Measurements from ENCODE around the gene SUCLG2. TPM values are rescaled to one million over a fixed set of nuclear protein-coding genes. Genes with fewer than 3 reads are reported as not detected.

SUCLG2 gene
- total RNA-seq, 1 experiment from 2014 or later, result 53.5 TPM

DNA sequence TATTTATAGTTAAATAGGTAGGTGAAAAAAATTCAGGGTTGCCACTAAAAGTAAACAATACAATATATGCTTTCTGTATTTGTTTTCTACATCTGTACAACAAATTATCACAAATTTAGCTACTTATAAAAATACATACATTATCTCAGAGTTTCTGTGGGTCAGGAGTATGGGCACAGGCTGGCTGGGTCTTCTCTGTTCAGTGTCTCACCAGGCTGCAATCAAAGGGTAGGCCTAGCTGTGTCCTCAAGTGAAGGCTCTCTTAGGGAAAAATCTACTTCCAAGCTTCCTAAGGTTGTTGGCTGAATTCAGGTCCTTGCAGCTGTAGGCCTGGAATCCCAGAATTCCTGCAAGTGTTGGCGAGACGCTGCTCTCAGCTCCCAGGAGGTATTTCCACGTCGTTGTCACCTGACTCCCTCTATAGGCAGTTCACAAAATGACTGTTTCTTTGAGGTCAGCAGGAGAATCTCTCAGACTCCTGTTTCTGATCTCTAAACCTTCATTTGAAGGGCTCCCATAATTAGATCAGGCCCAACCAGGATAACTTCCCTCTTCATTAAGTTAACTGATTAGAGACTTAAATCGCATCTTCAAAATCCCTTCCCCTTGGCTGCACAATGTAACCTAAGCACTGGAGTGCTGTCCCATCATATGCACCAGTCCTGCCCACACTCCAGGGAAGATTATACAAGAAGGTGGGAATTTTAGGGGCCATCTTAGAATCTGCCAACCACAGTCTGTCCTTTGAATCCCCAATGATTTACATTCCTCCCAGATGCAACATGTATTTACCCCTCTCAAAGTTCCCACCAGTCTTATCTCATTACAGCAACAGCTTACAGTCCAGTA is 296.6 kb downstream of the SUCLG2 start:
- no peaks in the 10 kb centered on the region; the same call in 1 of the 2 replicates for H3K4me1 ChIP-seq
- no TSS peak for BruUV-seq (replicated peaks)

DNA sequence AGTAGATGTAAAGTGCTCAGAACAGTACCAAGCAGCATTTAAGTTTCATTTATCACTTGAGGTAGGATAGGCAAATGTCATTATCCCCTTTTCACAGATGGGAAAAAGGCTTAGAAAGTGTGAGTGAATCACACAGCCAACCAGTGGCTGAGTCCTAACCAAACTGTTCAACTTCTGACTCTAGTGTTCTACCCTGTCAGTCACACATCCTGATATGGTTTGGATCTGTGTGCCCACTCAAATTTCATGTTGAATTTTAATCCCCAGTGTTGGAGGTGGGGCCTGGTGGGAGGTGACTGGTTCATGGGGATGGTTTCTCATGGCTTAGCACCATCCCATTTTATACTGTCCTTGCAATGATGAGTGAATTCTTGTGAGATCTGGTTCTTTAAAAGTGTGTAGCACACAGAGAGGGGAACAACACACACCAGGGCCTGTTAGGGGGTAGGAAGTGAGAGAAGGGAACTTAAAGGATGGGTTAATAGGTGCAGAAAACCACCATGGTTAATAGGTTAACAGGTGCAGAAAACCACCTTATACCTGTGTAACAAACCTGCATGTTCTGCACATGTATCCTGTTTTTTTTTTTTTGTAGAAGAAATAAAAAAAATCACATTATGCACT is 304.7 kb downstream of the SUCLG2 start:
- Mint-ChIP-seq H3K27me3 (ENCODE audit: insufficient read depth, unreplicated experiment) (no peaks in the 10 kb centered on the region), H3K4me3 (ENCODE audit: unreplicated experiment) (no peak overlapping the region), H3K9me3 (ENCODE audit: unreplicated experiment) (no peaks in the 10 kb centered on the region), H3K27ac (ENCODE audit: unreplicated experiment) (no peak overlapping the region), H3K4me1 (ENCODE audit: low read depth, unreplicated experiment) (no peaks in the 10 kb centered on the region), H3K36me3 (ENCODE audit: insufficient read depth, unreplicated experiment) (no peaks in the 10 kb centered on the region)
- BruUV-seq (replicated peaks), result no TSS peak
- ChIA-PET CTCF (no interaction called here), POLR2A (no interaction called here)
- TF ChIP-seq, protein P1, sequence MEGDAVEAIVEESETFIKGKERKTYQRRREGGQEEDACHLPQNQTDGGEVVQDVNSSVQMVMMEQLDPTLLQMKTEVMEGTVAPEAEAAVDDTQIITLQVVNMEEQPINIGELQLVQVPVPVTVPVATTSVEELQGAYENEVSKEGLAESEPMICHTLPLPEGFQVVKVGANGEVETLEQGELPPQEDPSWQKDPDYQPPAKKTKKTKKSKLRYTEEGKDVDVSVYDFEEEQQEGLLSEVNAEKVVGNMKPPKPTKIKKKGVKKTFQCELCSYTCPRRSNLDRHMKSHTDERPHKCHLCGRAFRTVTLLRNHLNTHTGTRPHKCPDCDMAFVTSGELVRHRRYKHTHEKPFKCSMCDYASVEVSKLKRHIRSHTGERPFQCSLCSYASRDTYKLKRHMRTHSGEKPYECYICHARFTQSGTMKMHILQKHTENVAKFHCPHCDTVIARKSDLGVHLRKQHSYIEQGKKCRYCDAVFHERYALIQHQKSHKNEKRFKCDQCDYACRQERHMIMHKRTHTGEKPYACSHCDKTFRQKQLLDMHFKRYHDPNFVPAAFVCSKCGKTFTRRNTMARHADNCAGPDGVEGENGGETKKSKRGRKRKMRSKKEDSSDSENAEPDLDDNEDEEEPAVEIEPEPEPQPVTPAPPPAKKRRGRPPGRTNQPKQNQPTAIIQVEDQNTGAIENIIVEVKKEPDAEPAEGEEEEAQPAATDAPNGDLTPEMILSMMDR (IDR thresholded peaks at IDR 0.05; ENCODE audit: insufficient read depth in 1 of 2, low read depth in 1 of 2, low read length in 1 of 2, severe bottlenecking in 1 of 2, unreplicated experiment in 1 of 2), result no peak
- Histone ChIP-seq H3K4me1 (no peaks in the 10 kb centered on the region), H3K4me3 (ENCODE audit: low read depth, low read length) (no peak overlapping the region), H3K27me3 (replicated peaks; ENCODE audit: control insufficient read depth, insufficient read depth, low read length) (no peaks in the 10 kb centered on the region), H3K9me3 (no peaks in the 10 kb centered on the region), H3K36me3 (ENCODE audit: control insufficient read depth, insufficient read depth, low read length) (no peaks in the 10 kb centered on the region)
- DNase-seq, result no peak
- intact Hi-C loops (cut with micrococcal nuclease; ENCODE audit: unreplicated experiment), result no loop called here

More for the DNA sequence above, 296.6 kb downstream of the SUCLG2 start:
- H3K27ac Mint-ChIP-seq (ENCODE audit: unreplicated experiment), result no peak overlapping the region
- TF ChIP-seq, protein P1 (IDR thresholded peaks at IDR 0.05; ENCODE audit: insufficient read depth in 1 of 2, low read depth in 1 of 2, low read length in 1 of 2, severe bottlenecking in 1 of 2, unreplicated experiment in 1 of 2), result peak; percentile 64 to 76
- Histone ChIP-seq H3K36me3 (ENCODE audit: control insufficient read depth, insufficient read depth, low read length) (no peaks in the 10 kb centered on the region), H3K9me3 (no peaks in the 10 kb centered on the region), H3K27me3 (replicated peaks; ENCODE audit: control insufficient read depth, insufficient read depth, low read length) (no peaks in the 10 kb centered on the region), H3K4me3 (ENCODE audit: low read depth, low read length) (no peak overlapping the region)
- H3K27me3 Mint-ChIP-seq (ENCODE audit: insufficient read depth, unreplicated experiment), result no peaks in the 10 kb centered on the region
- H3K36me3 Mint-ChIP-seq (ENCODE audit: insufficient read depth, unreplicated experiment), result no peaks in the 10 kb centered on the region
- intact Hi-C loops (cut with micrococcal nuclease; ENCODE audit: unreplicated experiment), result loop anchor here (1.0 kb wide), 3 partner anchors 244 to 387 kb away; no protein-coding TSS in a partner anchor
- H3K4me1 Mint-ChIP-seq (ENCODE audit: low read depth, unreplicated experiment), result peaks cover 7% of the 10 kb centered on the region
- ChIA-PET POLR2A (no interaction called here), CTCF (interaction anchor here (0.6 to 2.3 kb wide), 6 partner anchors 244 to 1422 kb away, joined by 3 to 22 read pairs (median 4); no protein-coding TSS in a partner anchor)
- H3K4me3 Mint-ChIP-seq (ENCODE audit: unreplicated experiment), result no peak overlapping the region
- H3K9me3 Mint-ChIP-seq (ENCODE audit: unreplicated experiment), result no peaks in the 10 kb centered on the region
- peak; percentile 58 to 65 for DNase-seq

DNA sequence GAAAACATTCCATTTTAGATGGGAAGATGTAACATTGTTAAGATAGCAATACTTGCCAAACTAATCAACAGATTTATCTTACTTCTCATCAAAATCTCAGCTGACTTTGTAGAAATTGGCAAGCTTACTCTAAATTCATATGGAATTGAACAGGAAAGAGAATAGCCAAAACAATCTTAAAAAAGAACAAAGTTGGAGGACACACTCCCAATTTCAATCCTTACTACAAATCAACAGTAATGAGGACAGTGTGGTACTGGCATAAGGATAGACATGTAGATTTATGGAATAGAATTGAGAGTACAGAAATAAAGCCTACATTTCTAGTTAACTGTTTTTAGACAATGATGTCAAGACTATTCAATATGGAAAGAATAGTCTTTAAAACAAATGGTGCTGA is 308.3 kb downstream of the SUCLG2 start:
- no peaks in the 10 kb centered on the region for H3K36me3 ChIP-seq (ENCODE audit: control insufficient read depth, insufficient read depth, low read length)
- no peak for DNase-seq
- Mint-ChIP-seq H3K4me3 (ENCODE audit: unreplicated experiment) (no peak overlapping the region), H3K4me1 (ENCODE audit: low read depth, unreplicated experiment) (no peaks in the 10 kb centered on the region), H3K9me3 (ENCODE audit: unreplicated experiment) (peaks cover 7% of the 10 kb centered on the region), H3K36me3 (ENCODE audit: insufficient read depth, unreplicated experiment) (no peaks in the 10 kb centered on the region), H3K27me3 (ENCODE audit: insufficient read depth, unreplicated experiment) (no peaks in the 10 kb centered on the region), H3K27ac (ENCODE audit: unreplicated experiment) (no peak overlapping the region)
- ChIA-PET POLR2A (no interaction called here), CTCF (no interaction called here)
- no peaks in the 10 kb centered on the region for H3K4me1 ChIP-seq
- TF ChIP-seq, protein P1 (IDR thresholded peaks at IDR 0.05; ENCODE audit: insufficient read depth in 1 of 2, low read depth in 1 of 2, low read length in 1 of 2, severe bottlenecking in 1 of 2, unreplicated experiment in 1 of 2), result no peak
- BruUV-seq (replicated peaks), result no TSS peak
- intact Hi-C loops (cut with micrococcal nuclease; ENCODE audit: unreplicated experiment), result no loop called here
- no peaks in the 10 kb centered on the region for H3K9me3 ChIP-seq
- H3K4me3 ChIP-seq (ENCODE audit: low read depth, low read length), result no peak overlapping the region
- no peaks in the 10 kb centered on the region for H3K27me3 ChIP-seq (replicated peaks; ENCODE audit: control insufficient read depth, insufficient read depth, low read length)

Data from Caco-2 (cell line).